MM.1S (cell line): ENCODE measurements around the gene NDUFAF2.

Experiments used
- DNase-seq: peaks from one replicate; pipeline ENCODE4 v3.0.0-alpha.2; 2015
- H2AFZ ChIP-seq: fragments of 300-600 bp; sonication (generic); 2 replicates; pipeline ENCODE4 v1.6.0; 2016; ENCODE audit warnings: antibody characterized with exemption, low read length
- H3F3A ChIP-seq: fragments of 300-600 bp; sonication (generic); 2 replicates; pipeline ENCODE4 v1.6.1; 2016; ENCODE audit warnings: mild to moderate bottlenecking, antibody characterized with exemption, low read length, moderate library complexity, mixed read lengths; ENCODE audit not compliant: insufficient read depth
- H3K27ac ChIP-seq: fragments of 300-600 bp; sonication (generic); 2 replicates; pipeline ENCODE4 v1.5.1; 2016; ENCODE audit warnings: mild to moderate bottlenecking, low read length
- H3K27me3 ChIP-seq: fragments of 300-600 bp; sonication (generic); replicated peaks from 2 replicates; pipeline ENCODE4 v1.6.0; 2016; ENCODE audit warnings: low read length; ENCODE audit not compliant: insufficient read depth
- H3K36me3 ChIP-seq: fragments of 300-600 bp; sonication (generic); replicated peaks from 2 replicates; pipeline ENCODE4 v1.6.1; 2016; ENCODE audit warnings: mild to moderate bottlenecking, low read length, mixed read lengths; ENCODE audit not compliant: insufficient read depth
- H3K4me1 ChIP-seq: fragments of 300-600 bp; sonication (generic); 2 replicates; pipeline ENCODE4 v1.6.1; 2016; ENCODE audit warnings: low read length, mixed read lengths
- H3K4me2 ChIP-seq: fragments of 300-600 bp; sonication (generic); 2 replicates; pipeline ENCODE4 v1.6.0; 2016; ENCODE audit warnings: low read depth, low read length
- H3K4me3 ChIP-seq: fragments of 300-600 bp; sonication (generic); 2 replicates; pipeline ENCODE4 v1.5.1; 2016; ENCODE audit warnings: low read length, mixed read lengths
- H3K79me2 ChIP-seq: fragments of 300-600 bp; sonication (generic); 2 replicates; pipeline ENCODE4 v1.6.1; 2016; ENCODE audit warnings: mixed run types, low read length, mixed read lengths
- H3K9ac ChIP-seq: fragments of 300-600 bp; sonication (generic); 2 replicates; pipeline ENCODE4 v1.6.1; 2016; ENCODE audit warnings: low read length, mixed read lengths
- H3K9me2 ChIP-seq: fragments of 300-600 bp; sonication (generic); replicated peaks from 2 replicates; pipeline ENCODE4 v1.6.1; 2016; ENCODE audit warnings: mild to moderate bottlenecking, low read length, mixed read lengths; ENCODE audit not compliant: insufficient read depth
- H3K9me3 ChIP-seq: fragments of 300-600 bp; sonication (generic); replicated peaks from 2 replicates; pipeline ENCODE4 v1.6.1; 2016; ENCODE audit warnings: mild to moderate bottlenecking, low read length, mixed read lengths; ENCODE audit not compliant: insufficient read depth
- H4K20me1 ChIP-seq: fragments of 300-600 bp; sonication (generic); 2 replicates; pipeline ENCODE4 v1.6.1; 2016; ENCODE audit warnings: mild to moderate bottlenecking, low read length, moderate library complexity, mixed read lengths; ENCODE audit not compliant: insufficient read depth
- CTCF ChIP-seq: fragments of 300-600 bp; sonication (generic); IDR thresholded peaks from 2 replicates; pipeline ENCODE4 v1.5.1; 2016; ENCODE audit warnings: antibody characterized with exemption, low read length, mixed read lengths
- EZH2 ChIP-seq: fragments of 300-600 bp; sonication (generic); optimal IDR thresholded peaks from 2 replicates; pipeline ENCODE3; 2017; ENCODE audit warnings: low read depth, mild to moderate bottlenecking, antibody characterized with exemption, low read length, mixed read lengths
- EZH2phosphoT487 ChIP-seq: fragments of 300-600 bp; sonication (generic); IDR thresholded peaks from 2 replicates; pipeline ENCODE4 v1.6.1; 2018; ENCODE audit warnings: antibody characterized with exemption, low read length

The NDUFAF2 gene

GRCh38 chr5:61018062-61018461, 73.1 kb downstream of the NDUFAF2 start:
- no peaks in the 10 kb centered on the region for H4K20me1 ChIP-seq
- no peaks in the 10 kb centered on the region for H3K9me2 ChIP-seq
- DNase-seq, result no peak
- no peaks in the 10 kb centered on the region for H3K9me3 ChIP-seq
- H3K4me2 ChIP-seq, result no peak overlapping the region
- H3K36me3 ChIP-seq, result no peaks in the 10 kb centered on the region
- no peaks in the 10 kb centered on the region for H3K79me2 ChIP-seq
- H3F3A ChIP-seq, result no peaks in the 10 kb centered on the region
- no peak overlapping the region for H3K9ac ChIP-seq
- TF ChIP-seq EZH2phosphoT487 (no peak), CTCF (no peak), EZH2 (no peak)
- no peak overlapping the region for H3K4me3 ChIP-seq
- H2AFZ ChIP-seq, result no peak overlapping the region
- H3K4me1 ChIP-seq, result no peaks in the 10 kb centered on the region
- no peaks in the 10 kb centered on the region for H3K27me3 ChIP-seq
- H3K27ac ChIP-seq, result no peak overlapping the region

- no peak for DNase-seq
Measured at GRCh38 chr5:61019642-61020041, 74.6 kb downstream of the NDUFAF2 start.

GRCh38 chr5:61020415-61020814, 75.4 kb downstream of the NDUFAF2 start:
- H3K27ac ChIP-seq, result no peak overlapping the region
- no peak for DNase-seq
- no peaks in the 10 kb centered on the region for H3K9me2 ChIP-seq
- H3K4me2 ChIP-seq, result no peak overlapping the region
- H3K4me1 ChIP-seq, result no peaks in the 10 kb centered on the region
- no peaks in the 10 kb centered on the region for H3K36me3 ChIP-seq
- no peak overlapping the region for H2AFZ ChIP-seq
- no peaks in the 10 kb centered on the region for H4K20me1 ChIP-seq
- H3K9me3 ChIP-seq, result no peaks in the 10 kb centered on the region
- H3K9ac ChIP-seq, result no peak overlapping the region
- H3K79me2 ChIP-seq, result no peaks in the 10 kb centered on the region
- H3F3A ChIP-seq, result no peaks in the 10 kb centered on the region
- H3K27me3 ChIP-seq, result no peaks in the 10 kb centered on the region
- TF ChIP-seq EZH2 (no peak), CTCF (no peak), EZH2phosphoT487 (no peak)
- no peak overlapping the region for H3K4me3 ChIP-seq

More at GRCh38 chr5:61019642-61020041, 74.6 kb downstream of the NDUFAF2 start:
- Histone ChIP-seq H3K4me1 (no peaks in the 10 kb centered on the region), H2AFZ (no peak overlapping the region), H3K4me3 (no peak overlapping the region), H4K20me1 (no peaks in the 10 kb centered on the region), H3K27me3 (no peaks in the 10 kb centered on the region), H3K9ac (no peak overlapping the region), H3K27ac (no peak overlapping the region), H3F3A (no peaks in the 10 kb centered on the region), H3K9me2 (no peaks in the 10 kb centered on the region), H3K36me3 (no peaks in the 10 kb centered on the region), H3K79me2 (no peaks in the 10 kb centered on the region), H3K4me2 (no peak overlapping the region), H3K9me3 (no peaks in the 10 kb centered on the region)
- TF ChIP-seq CTCF, result no peak
- TF ChIP-seq EZH2phosphoT487, result no peak
- no peak for TF ChIP-seq EZH2
